Measurements from ENCODE around the gene AVPR1B. TPM values are rescaled to one million over a fixed set of nuclear protein-coding genes. Genes with fewer than 3 reads are reported as not detected.

The AVPR1B gene
- total RNA-seq, 4 donors from 2014 or later: not detected

- ATAC-seq (ENCODE audit: low FRiP score) (no peak), DNase-seq (ENCODE audit: low spot score) (no peak)
- no peak for TF ChIP-seq CTCF (IDR thresholded peaks at IDR 0.05)
These were observed 2.2 kb downstream of the AVPR1B start for GRCh38 chr1:206114692-206115640.

DNA sequence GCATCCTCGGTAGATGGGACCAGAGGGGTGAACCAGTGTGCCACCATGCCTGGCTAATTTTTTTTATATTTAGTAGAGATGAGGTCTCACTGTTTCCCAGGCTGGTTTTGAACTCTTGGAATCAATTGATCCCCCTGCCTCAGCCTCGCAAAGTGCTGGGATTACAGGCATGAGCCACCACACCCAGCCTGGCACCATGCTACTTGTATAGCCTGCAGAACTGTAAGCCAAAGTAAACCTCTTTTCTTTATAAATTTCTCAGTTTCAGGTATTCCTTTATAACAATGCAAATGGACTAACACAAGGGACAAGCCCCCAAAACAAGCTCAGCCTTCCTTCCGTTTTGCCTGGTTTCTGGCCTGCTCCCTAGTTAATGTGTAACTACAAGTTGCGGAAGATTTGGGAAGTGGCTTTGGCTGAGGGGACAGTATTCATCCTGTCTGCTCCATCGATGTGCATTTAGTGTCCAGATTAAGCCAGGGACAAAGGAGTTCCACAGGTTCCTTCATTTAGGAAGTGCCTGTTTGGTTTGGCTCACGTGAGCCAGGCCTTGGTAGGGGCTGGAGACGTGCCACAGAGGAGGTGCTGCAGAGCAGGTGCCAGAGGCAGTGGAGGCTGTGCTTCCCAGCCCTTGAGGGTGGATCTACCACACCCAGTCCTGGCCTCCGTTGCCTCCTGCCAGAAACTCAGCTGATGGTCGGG is 4.4 kb downstream of the AVPR1B start:
- DNase-seq (ENCODE audit: low spot score) (no peak), ATAC-seq (ENCODE audit: low FRiP score) (no peak)
- TF ChIP-seq CTCF (IDR thresholded peaks at IDR 0.05): no peak

DNA sequence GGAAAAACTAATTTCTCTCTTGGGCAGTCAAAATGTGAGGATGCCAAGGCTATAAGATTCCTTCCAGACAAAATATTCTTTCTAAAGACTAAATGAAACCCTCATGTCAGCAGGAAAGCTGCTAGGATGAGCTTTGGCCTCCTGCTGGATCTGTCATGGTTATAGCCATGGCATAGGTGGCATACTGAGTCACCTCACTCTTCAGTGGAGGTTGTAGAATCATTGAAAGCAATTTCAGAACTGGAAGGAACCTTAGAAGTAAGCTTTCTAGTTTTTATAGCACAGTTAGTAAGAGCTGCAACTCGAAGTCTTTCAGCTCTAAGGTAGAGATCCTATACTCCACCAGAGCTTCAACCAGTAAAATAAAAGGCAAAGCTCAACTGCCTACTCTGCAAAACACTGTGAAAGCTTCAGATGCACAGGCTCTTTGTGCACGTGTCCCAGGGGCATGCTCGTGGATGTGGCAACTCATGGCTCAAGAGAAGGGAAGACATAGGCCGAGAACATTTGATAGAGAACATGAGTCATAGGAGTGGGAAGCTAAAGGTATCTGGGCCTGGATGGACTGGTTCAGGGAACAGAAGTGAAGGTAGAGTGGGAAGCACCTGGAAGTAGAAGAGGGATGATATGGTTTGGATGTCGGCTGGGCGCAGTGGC is 5.8 kb downstream of the AVPR1B start:
- DNase-seq (ENCODE audit: low spot score) (no peak), ATAC-seq (ENCODE audit: low FRiP score) (no peak)
- TF ChIP-seq CTCF (IDR thresholded peaks at IDR 0.05): no peak

DNA sequence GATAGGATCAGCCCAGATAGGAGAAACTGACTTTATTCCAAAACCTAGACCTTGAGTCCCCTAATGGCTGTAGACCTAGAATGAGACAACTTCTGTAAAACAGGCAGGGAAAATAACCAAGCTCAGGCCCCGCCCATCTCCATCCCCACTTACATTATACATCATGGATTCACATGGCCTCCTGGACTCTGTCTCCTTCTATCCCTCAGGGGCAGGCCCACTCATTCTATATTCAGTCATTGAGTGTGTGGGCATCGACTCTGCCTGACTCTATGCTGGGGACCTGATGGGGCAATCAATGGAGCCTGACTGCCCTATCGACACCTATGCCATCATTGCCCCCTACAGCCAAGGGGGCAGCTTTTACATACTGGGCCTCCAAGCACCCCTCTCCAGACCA is 6.4 kb downstream of the AVPR1B start:
- DNase-seq (ENCODE audit: low spot score) (no peak), ATAC-seq (ENCODE audit: low FRiP score) (no peak)
- no peak for TF ChIP-seq CTCF (IDR thresholded peaks at IDR 0.05)

DNA sequence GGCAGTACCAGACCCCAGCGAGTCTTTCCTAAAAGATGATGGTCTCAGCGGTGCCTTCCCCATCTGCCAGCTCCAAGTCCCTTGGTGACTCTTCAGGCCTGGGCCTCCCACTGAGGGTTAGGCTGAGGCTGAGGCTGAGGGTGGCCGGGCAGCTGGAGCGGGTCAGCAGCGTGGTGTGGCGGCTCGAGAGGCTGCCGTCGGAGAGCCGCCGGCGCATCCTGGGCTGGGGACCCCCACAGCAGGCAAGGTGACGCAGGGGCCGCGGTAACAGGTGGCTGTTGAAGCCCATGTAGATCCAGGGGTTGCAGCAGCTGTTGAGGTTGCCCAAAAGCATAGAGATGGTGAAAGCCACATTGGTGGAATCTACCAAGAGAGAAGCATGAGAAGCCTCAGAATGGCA is 7.0 kb downstream of the AVPR1B start:
- no peak for TF ChIP-seq CTCF (IDR thresholded peaks at IDR 0.05)
- ATAC-seq (ENCODE audit: low FRiP score): no peak
- no peak for DNase-seq (ENCODE audit: low spot score)

DNA sequence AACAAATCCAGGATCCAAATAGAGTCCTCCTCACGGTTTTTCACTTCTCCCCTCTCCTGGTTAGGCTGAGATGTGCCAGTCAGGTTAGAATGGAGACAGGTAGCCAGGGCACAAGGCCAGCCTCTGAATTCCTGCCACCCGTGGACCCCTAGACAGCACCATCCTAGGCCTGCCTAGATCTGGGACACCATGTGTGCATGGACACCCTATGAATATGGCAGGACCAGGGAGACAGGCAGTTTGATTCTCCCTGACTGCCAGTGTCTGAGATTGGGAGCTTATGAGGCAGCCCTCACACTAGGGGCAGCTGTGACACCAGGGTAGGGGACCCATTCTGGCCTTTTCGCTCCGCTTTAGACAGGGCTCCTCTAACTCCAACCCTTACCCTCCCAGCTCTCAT is 7.5 kb downstream of the AVPR1B start:
- TF ChIP-seq CTCF (IDR thresholded peaks at IDR 0.05): no peak
- ATAC-seq (ENCODE audit: low FRiP score): no peak
- DNase-seq (ENCODE audit: low spot score): no peak

Measured in omental fat pad (tissue), 4 donors.